Heart right ventricle (tissue), 16 donors: ENCODE data around the gene KRTAP2-1. TPM values are rescaled to one million over a fixed set of nuclear protein-coding genes. Genes with fewer than 3 reads are reported as not detected.

ENCODE experiments used
- ATAC-seq, 8 donors: fragments of 200-7000 bp; cut with Tn5 transposase; one replicate each; pipeline ENCODE4 v1.9.1; 2020; ENCODE audit warnings: mild to moderate bottlenecking in 8 of 8, moderate library complexity in 8 of 8, moderate number of reproducible peaks in 1 of 8
- DNase-seq, 2 donors: peaks; one replicate each; pipeline ENCODE4 v3.0.0-alpha.2; 2020
- H3K27ac ChIP-seq, 10 donors: fragments of 200-600 bp; sonication (generic) in 2 of 10; one replicate each; pipeline versions ENCODE4 v1.5.0 to v1.8.0; 2020 to 2022; ENCODE audit warnings: mild to moderate bottlenecking in 3 of 10
- H3K27me3 ChIP-seq, 7 donors: fragments of 200-600 bp; one replicate each; pipeline ENCODE4 v1.8.0; 2021 to 2022; ENCODE audit warnings: mild to moderate bottlenecking in 2 of 7
- H3K36me3 ChIP-seq, 9 donors: fragments of 200-600 bp; sonication (generic) in 1 of 9; one replicate each; pipeline versions ENCODE4 v1.5.0 to v1.8.0; 2020 to 2022; ENCODE audit warnings: mild to moderate bottlenecking in 2 of 9
- H3K4me1 ChIP-seq, 9 donors: fragments of 200-600 bp; sonication (generic) in 1 of 9; one replicate each; pipeline versions ENCODE4 v1.5.0 to v1.8.0; 2020 to 2022; ENCODE audit warnings: mild to moderate bottlenecking in 4 of 9
- H3K4me3 ChIP-seq, 10 donors: fragments of 200-600 bp; sonication (generic) in 2 of 10; one replicate each; pipeline versions ENCODE4 v1.5.0 to v1.8.0; 2020 to 2022; ENCODE audit warnings: mild to moderate bottlenecking in 7 of 10, moderate library complexity in 2 of 10
- H3K9me3 ChIP-seq, 11 donors: fragments of 200-600 bp in 10 of 11; sonication (generic) in 2 of 11; one replicate each; pipeline versions ENCODE4 v1.5.0 to v1.8.0; 2013 to 2022; ENCODE audit warnings: mild to moderate bottlenecking in 2 of 11, control low read depth in 1 of 11, moderate library complexity in 1 of 11
- WGBS, 2 donors: extraction: QIAGEN DNeasy Blood & Tissue Kit; methylation state at CpG; one replicate each; pipeline ENCODE4 v1.1.7; 2013; ENCODE audit warnings: inconsistent platforms in 1 of 2; 5-methylcytosine and 5-hydroxymethylcytosine counted together
- intact Hi-C, 10 donors: fragments of 100-400 bp; cut with DNase I; formaldehyde crosslinking; loops; one replicate each; pipeline versions ENCODE4 v1.11.1 to v1.14.2; 2022
- polyA plus RNA-seq, 2 donors: library from polyadenylated mRNA; stranded (reverse); fragments of 200-250 nt; gene quantifications; one replicate each; pipeline ENCODE4 v1.2.3, GENCODE V29; 2013
- total RNA-seq, 10 donors: library from RNA; stranded (reverse); fragmentation: NEBNext Ultra II Directional in 3 of 10; extraction: Animal tissue kit (Norgen Biotek cat#: 25700) in 3 of 10; gene quantifications; one replicate each; pipeline versions ENCODE4 v1.2.1 to v1.2.4, GENCODE V29; 2021 to 2023
- TF ChIP-seq, protein P1 (sequence below), 9 donors: fragments of 200-600 bp; sonication (generic) in 2 of 9; IDR thresholded peaks; one replicate each; pipeline versions ENCODE4 v1.5.0 to v1.8.0; 2021 to 2022; ENCODE audit warnings: antibody characterized with exemption in 9 of 9, mild to moderate bottlenecking in 5 of 9, moderate library complexity in 1 of 9
- donor health status: Arrhythmogenic right ventricular cardiomyopathy.
- donor health status: ischemic (EF 13 %, LVEDD 7.1; RV severe dilation, severe dysfunction).
- donor health status: healthy with polysubstance abuse.
- donor health status: DM: no; HTN: yes; CAD: no.
- donor health status: DM: no; HTN: no; CAD: no.
- donor health status: ischemic (EF 25% LVEDD 6.9; RV normal size, moderate dysfunction).
- donor health status: ischemic (EF 25% LVEDD 5.7; RV mildly dilated, moderate dysfunction).
- donor health status: healthy.
- donor health status: DM: yes; HTN: yes; CAD: no.
- donor health status: Ischemic cardiomyopathy.
- donor health status: ischemic (EF 35%, LVEDD 5.7; RV mildly dilated, moderate dysfunction).
- donor health status: nonischemic (EF 11% LVEDD 7.7; RV severe dilation, severe dysfunction).
- donor health status: DM: yes; HTN: yes; CAD: no.
- donor health status: PGD.
- donor health status: ischemic (EF 29% LVEDD 5.4; RV normal size, mild dysfunction).
- donor health status: nonischemic (EF 23%, LVEDD 6.1; RV moderate dilation, normal function).

KRTAP2-1 gene
- total and polyA plus RNA-seq, 12 donors = not detected

DNA sequence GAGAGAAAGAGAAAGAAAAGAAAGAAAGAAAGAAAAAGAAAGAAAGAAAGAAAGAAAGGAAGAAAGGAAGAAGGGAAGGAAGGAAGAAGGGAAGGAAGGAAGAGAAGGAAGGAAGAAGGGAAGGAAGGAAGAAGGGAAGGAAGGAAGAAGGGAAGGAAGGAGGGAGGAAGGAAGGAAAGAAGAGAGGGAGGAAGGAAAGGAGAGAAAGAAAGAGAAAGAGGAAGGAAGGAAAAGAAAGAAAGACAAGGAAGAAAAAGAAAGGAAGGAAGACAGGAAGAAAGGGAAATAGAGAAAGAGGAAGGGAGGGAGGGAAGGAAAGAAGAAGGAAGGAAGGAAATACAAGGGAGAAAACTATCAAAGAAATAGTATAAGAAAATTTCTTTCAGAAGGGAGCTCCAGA is 29.7 kb upstream of the KRTAP2-1 start:
- Histone ChIP-seq H3K9me3 (no peaks in the 10 kb centered on the region), H3K4me1 (no peaks in the 10 kb centered on the region), H3K27me3 (peaks cover 3 to 35% (median 13%) of the 10 kb centered on the region in 7 donors), H3K4me3 (no peak overlapping the region), H3K27ac (no peak overlapping the region), H3K36me3 (no peaks in the 10 kb centered on the region)
- ATAC-seq (no peak), DNase-seq (no peak)
- TF ChIP-seq, protein P1, sequence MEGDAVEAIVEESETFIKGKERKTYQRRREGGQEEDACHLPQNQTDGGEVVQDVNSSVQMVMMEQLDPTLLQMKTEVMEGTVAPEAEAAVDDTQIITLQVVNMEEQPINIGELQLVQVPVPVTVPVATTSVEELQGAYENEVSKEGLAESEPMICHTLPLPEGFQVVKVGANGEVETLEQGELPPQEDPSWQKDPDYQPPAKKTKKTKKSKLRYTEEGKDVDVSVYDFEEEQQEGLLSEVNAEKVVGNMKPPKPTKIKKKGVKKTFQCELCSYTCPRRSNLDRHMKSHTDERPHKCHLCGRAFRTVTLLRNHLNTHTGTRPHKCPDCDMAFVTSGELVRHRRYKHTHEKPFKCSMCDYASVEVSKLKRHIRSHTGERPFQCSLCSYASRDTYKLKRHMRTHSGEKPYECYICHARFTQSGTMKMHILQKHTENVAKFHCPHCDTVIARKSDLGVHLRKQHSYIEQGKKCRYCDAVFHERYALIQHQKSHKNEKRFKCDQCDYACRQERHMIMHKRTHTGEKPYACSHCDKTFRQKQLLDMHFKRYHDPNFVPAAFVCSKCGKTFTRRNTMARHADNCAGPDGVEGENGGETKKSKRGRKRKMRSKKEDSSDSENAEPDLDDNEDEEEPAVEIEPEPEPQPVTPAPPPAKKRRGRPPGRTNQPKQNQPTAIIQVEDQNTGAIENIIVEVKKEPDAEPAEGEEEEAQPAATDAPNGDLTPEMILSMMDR (IDR thresholded peaks at IDR 0.05) = no peak
- intact Hi-C loops = no loop called here

- H3K36me3 ChIP-seq = no peaks in the 10 kb centered on the region
- ATAC-seq (no peak), DNase-seq (no peak)
- no peaks in the 10 kb centered on the region for H3K4me1 ChIP-seq
- H3K27ac ChIP-seq = no peak overlapping the region
- H3K27me3 ChIP-seq = peaks cover 3 to 21% (median 11%) of the 10 kb centered on the region in 7 donors
- no peak overlapping the region for H3K4me3 ChIP-seq
- no peaks in the 10 kb centered on the region for H3K9me3 ChIP-seq
- intact Hi-C loops = no loop called here
- TF ChIP-seq, protein P1 (IDR thresholded peaks at IDR 0.05) = no peak
- 88 to 90% methylated on average over 2 of the region's 2 CpGs for WGBS, 2 donors
Observed at GRCh38 chr17:41073676-41074075, 26.6 kb upstream of the KRTAP2-1 start.

DNA sequence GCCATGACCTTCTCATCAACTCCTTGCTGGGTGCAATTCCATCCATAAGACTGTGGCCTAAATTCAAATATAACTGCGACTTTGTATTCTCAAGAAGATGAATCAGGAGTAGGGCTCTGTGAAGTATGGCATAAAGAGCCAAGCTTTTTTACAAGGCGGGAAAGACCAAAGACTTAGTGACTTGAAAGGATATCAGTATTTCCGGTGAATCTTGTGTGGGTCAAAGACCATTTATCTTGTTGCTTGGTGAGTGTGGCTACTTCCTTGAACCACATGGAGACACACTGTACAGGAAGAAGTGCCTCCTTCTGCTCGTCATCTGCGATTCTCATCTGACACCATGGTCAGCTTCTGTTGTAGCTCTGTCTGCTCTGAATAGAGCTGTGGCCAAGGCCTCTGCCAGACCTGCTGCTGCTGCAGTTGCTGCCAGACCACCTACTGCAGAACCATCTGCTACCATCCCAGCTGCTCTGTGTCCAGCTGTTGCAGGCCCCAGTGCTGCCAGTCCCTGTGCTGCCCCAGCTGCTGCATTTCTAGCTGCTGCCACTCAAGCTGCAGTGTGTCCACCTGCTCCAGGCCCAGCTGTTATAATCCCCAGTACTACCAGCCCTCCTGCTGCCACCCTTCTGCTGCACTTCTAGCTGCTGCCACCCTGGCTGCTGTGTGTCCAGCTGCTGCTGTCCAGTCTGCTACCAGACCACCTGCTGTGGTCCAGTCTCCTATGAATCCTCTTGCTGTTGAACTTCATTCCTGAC is 24.7 kb upstream of the KRTAP2-1 start:
- intact Hi-C loops = no loop called here
- Histone ChIP-seq H3K27me3 (peaks cover 0 to 20% (median 8%) of the 10 kb centered on the region in 7 donors), H3K4me3 (no peak overlapping the region), H3K36me3 (no peaks in the 10 kb centered on the region), H3K9me3 (no peaks in the 10 kb centered on the region), H3K27ac (no peak overlapping the region), H3K4me1 (no peaks in the 10 kb centered on the region)
- ATAC-seq = no peak
- TF ChIP-seq, protein P1 (IDR thresholded peaks at IDR 0.05) = no peak
- DNase-seq = no peak
- WGBS, 2 donors = 80 to 86% methylated on average over 5 of the region's 5 CpGs

- TF ChIP-seq, protein P1 (IDR thresholded peaks at IDR 0.05) = no peak
- 72 to 76% methylated on average over 3 of the region's 3 CpGs for WGBS, 2 donors
- intact Hi-C loops = loop anchor here in 1 of 10 donors (5.0 kb wide), 1 partner anchor 48 kb away; the partner anchor contains the start of gene KRTAP4-11
Observed at GRCh38 chr17:41069031-41069430, 21.9 kb upstream of the KRTAP2-1 start.

More at GRCh38 chr17:41069031-41069430, 21.9 kb upstream of the KRTAP2-1 start:
- H3K4me3 ChIP-seq = no peak overlapping the region
- ATAC-seq = no peak
- H3K27me3 ChIP-seq = peaks cover 0 to 21% (median 13%) of the 10 kb centered on the region in 7 donors
- no peaks in the 10 kb centered on the region for H3K36me3 ChIP-seq
- no peak for DNase-seq
- no peaks in the 10 kb centered on the region for H3K9me3 ChIP-seq
- H3K27ac ChIP-seq = no peak overlapping the region
- no peaks in the 10 kb centered on the region for H3K4me1 ChIP-seq
